Erythroblast (primary cell): Measurements from ENCODE around the gene MEA1.

Experiments
- GATA1 ChIP-seq: IDR thresholded peaks from 2 replicates; pipeline ENCODE4 v1.6.1; 2011; ENCODE audit warnings: low read depth, mild to moderate bottlenecking, control low read depth, low read length, moderate library complexity
- POLR2A ChIP-seq: IDR thresholded peaks from 2 replicates; pipeline ENCODE4 v1.6.1; 2011; ENCODE audit warnings: mild to moderate bottlenecking, low read length

- no peak for TF ChIP-seq POLR2A
- no peak for TF ChIP-seq GATA1
These were observed 7.5 kb downstream of the MEA1 start for GRCh38 chr6:43006251-43006650.
